ENCODE data around the gene SIAH1. TPM values are rescaled to one million over a fixed set of nuclear protein-coding genes. Genes with fewer than 3 reads are reported as not detected.
A peak's percentile ranks its signal among the peaks of the same experiment; 100 is the strongest.
"Not testable (repeated sequence)": the region's sequence is repeated elsewhere in the genome, so short reads cannot be mapped to it uniquely, and the experiment has no call there.

SIAH1 gene
- total and polyA plus RNA-seq, 8 donors: 10.9 to 77.7 (median 21.4) TPM

- Histone ChIP-seq H3K4me1 (peaks cover 57 to 100% (median 82%) of the 10 kb centered on the region in 4 donors), H3K4me3 (no peak overlapping the region), H3K27me3 (no peaks in the 10 kb centered on the region), H3K9me3 (no peaks in the 10 kb centered on the region), H3K27ac (peak overlapping the region in 1 of 5 donors; percentile 30), H3K36me3 (no peaks in the 10 kb centered on the region)
- TF ChIP-seq, protein P1, sequence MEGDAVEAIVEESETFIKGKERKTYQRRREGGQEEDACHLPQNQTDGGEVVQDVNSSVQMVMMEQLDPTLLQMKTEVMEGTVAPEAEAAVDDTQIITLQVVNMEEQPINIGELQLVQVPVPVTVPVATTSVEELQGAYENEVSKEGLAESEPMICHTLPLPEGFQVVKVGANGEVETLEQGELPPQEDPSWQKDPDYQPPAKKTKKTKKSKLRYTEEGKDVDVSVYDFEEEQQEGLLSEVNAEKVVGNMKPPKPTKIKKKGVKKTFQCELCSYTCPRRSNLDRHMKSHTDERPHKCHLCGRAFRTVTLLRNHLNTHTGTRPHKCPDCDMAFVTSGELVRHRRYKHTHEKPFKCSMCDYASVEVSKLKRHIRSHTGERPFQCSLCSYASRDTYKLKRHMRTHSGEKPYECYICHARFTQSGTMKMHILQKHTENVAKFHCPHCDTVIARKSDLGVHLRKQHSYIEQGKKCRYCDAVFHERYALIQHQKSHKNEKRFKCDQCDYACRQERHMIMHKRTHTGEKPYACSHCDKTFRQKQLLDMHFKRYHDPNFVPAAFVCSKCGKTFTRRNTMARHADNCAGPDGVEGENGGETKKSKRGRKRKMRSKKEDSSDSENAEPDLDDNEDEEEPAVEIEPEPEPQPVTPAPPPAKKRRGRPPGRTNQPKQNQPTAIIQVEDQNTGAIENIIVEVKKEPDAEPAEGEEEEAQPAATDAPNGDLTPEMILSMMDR (IDR thresholded peaks at IDR 0.05): no peak
- TF ChIP-seq EP300 (IDR thresholded peaks at IDR 0.05) (no peak), POLR2AphosphoS5 (IDR thresholded peaks at IDR 0.05) (no peak), POLR2A (IDR thresholded peaks at IDR 0.05) (no peak)
- intact Hi-C loops (cut with DNase I; ENCODE audit: low total_unique reads): no loop called here
- DNase-seq: no peak
- WGBS, 5 donors: 61 to 70% (median 67%) methylated on average over 5 of the region's 5 CpGs
Observed at GRCh38 chr16:48378276-48378675, 6.9 kb downstream of the SIAH1 start.

DNA sequence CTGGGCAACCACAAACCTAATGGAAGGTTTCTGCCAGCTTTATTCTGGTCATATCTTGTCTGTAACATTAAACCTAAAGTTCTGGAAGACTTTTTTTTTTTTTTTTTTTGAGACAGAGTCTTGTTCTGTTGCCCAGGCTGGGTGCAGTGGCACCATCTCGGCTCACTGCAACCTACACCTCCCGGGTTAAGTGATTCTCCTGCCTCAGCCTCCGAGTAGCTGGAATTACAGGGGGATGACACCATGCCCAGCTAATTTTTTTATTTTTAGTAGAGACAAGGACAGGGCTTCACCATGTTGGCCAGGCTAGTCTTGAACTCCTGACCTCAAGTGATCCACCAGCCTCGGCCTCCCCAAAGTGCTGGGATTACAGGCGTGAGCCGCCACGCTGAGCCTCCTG is 7.9 kb downstream of the SIAH1 start:
- intact Hi-C loops (cut with DNase I; ENCODE audit: low total_unique reads); H3K27me3 ChIP-seq; H3K27ac ChIP-seq; H3K9me3 ChIP-seq; H3K36me3 ChIP-seq; DNase-seq; H3K4me3 ChIP-seq: not testable (repeated sequence)
- WGBS, 5 donors: 86 to 88% (median 88%) methylated on average over 7 of the region's 7 CpGs
- H3K4me1 ChIP-seq: peaks cover 48 to 100% (median 80%) of the 10 kb centered on the region in 4 donors

DNA sequence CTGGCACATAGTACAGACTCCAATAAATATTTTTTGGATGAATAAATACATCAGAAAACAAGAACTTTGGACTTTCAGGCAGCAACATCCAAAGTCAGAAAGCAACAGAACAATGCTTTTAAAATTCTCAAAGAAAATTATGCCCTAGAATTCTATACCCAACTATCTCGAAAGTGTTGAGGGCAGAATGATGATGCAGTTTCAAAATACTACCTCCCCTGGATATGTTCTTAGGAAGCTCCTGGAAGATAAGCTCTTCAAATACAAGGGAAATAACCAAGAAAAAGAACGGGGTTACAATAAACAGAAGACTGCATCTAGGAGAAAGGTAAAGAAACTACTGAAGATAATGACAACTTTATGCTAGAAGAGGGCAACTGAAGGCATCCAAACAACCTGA is 11.0 kb downstream of the SIAH1 start:
- 32 to 48% (median 37%) methylated on average over 2 of the region's 2 CpGs for WGBS, 5 donors

GRCh38 chr16:48373258-48374029 is 11.8 kb downstream of the SIAH1 start:
- Histone ChIP-seq H3K9me3 (no peaks in the 10 kb centered on the region), H3K36me3 (no peaks in the 10 kb centered on the region), H3K27ac (no peak overlapping the region), H3K4me1 (peaks cover 40 to 94% (median 73%) of the 10 kb centered on the region in 4 donors), H3K27me3 (no peaks in the 10 kb centered on the region), H3K4me3 (no peak overlapping the region)
- intact Hi-C loops (cut with DNase I; ENCODE audit: low total_unique reads): no loop called here
- DNase-seq: no peak
- no peak for TF ChIP-seq EP300 (IDR thresholded peaks at IDR 0.05)
- no peak for TF ChIP-seq POLR2A (IDR thresholded peaks at IDR 0.05)
- TF ChIP-seq POLR2AphosphoS5 (IDR thresholded peaks at IDR 0.05): no peak
- TF ChIP-seq, protein P1 (IDR thresholded peaks at IDR 0.05): no peak
- WGBS, 5 donors: 77 to 88% (median 85%) methylated on average over 4 of the region's 4 CpGs

More for the DNA sequence above, 11.0 kb downstream of the SIAH1 start:
- H3K27me3 ChIP-seq: no peaks in the 10 kb centered on the region
- H3K36me3 ChIP-seq: no peaks in the 10 kb centered on the region
- H3K4me1 ChIP-seq: peaks cover 45 to 99% (median 79%) of the 10 kb centered on the region in 4 donors
- no peaks in the 10 kb centered on the region for H3K9me3 ChIP-seq
- H3K27ac ChIP-seq: no peak overlapping the region
- no peak for DNase-seq
- no peak overlapping the region for H3K4me3 ChIP-seq
- TF ChIP-seq POLR2AphosphoS5 (IDR thresholded peaks at IDR 0.05) (no peak), POLR2A (IDR thresholded peaks at IDR 0.05) (no peak), EP300 (IDR thresholded peaks at IDR 0.05) (no peak)
- TF ChIP-seq, protein P1 (IDR thresholded peaks at IDR 0.05): no peak
- intact Hi-C loops (cut with DNase I; ENCODE audit: low total_unique reads): no loop called here

GRCh38 chr16:48372744-48373143 is 12.5 kb downstream of the SIAH1 start:
- intact Hi-C loops (cut with DNase I; ENCODE audit: low total_unique reads): no loop called here
- Histone ChIP-seq H3K27me3 (no peaks in the 10 kb centered on the region), H3K4me1 (peaks cover 33 to 94% (median 74%) of the 10 kb centered on the region in 4 donors), H3K27ac (no peak overlapping the region), H3K9me3 (no peaks in the 10 kb centered on the region), H3K36me3 (no peaks in the 10 kb centered on the region), H3K4me3 (no peak overlapping the region)
- 89 to 92% (median 91%) methylated on average over 4 of the region's 4 CpGs for WGBS, 5 donors
- TF ChIP-seq EP300 (IDR thresholded peaks at IDR 0.05): no peak
- DNase-seq: no peak

All from stomach (tissue), 9 donors.